NCI-H460 (cell line): Measurements from ENCODE around the gene CD93. TPM values are rescaled to one million over a fixed set of nuclear protein-coding genes. Genes with fewer than 3 reads are reported as not detected.

ENCODE experiments used
- DNase-seq: peaks from one replicate; pipeline ENCODE4 v3.0.0-alpha.2; 2016; ENCODE audit warnings: low read depth; ENCODE audit errors: extremely low read depth
- total RNA-seq: library from RNA; depleted of rRNA; stranded (reverse); fragments of >200 nt; shearing (Covaris generic); gene quantifications from 2 replicates; pipeline ENCODE4 v1.2.3, GENCODE V29; 2014; rRNA removed

The CD93 gene
- total RNA-seq, 1 experiment from 2014 or later: not detected

DNA sequence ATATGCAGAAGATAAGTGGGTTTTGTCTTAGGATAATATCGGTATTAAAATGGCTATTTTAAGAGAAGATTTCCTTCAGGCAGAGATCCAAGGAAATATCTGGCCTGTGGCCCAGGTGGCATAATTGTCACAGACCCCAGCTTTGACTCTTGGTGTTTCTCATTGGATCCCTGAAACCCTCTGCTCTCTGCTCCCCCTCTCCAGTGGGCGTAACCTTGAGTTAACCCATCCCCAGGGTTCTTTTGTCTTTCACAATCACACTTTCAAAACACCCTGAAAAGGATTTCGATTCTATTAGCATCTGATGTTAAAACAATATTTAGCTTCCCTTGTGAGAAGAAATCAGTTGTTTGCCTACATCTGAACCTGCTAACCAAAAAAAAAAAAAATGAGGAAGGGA is 43.9 kb downstream of the CD93 start:
- no peak for DNase-seq

DNA sequence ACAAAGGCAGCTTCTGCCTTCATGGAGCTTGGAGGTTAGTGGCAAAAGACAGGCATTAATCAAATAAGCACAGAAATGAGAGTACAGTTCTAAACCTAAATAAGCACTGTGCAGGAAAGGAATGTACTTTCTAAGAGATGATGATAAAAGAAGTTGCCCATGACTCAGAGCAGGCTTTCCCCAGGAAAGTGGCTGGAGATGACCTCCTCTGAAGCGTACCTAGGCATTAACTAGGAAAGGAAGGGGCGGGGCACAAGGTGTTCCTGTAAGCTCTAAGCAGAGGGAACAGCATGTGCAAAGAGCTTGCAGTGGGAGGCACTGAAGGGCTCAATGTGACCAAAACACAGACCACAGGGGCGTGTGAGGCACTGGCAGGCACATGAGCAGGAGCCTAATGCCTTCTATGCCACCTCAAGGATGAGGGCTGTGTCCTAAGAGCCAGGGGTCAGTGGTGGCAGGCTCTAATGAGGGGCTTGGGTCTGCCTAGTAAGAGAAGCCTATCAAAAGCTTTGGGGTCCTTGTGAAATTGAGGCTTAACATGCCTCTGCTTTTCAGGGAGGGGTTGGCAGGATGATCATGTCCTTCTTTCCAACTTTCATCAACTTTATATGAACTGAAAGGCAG is 46.1 kb downstream of the CD93 start:
- DNase-seq: no peak

DNA sequence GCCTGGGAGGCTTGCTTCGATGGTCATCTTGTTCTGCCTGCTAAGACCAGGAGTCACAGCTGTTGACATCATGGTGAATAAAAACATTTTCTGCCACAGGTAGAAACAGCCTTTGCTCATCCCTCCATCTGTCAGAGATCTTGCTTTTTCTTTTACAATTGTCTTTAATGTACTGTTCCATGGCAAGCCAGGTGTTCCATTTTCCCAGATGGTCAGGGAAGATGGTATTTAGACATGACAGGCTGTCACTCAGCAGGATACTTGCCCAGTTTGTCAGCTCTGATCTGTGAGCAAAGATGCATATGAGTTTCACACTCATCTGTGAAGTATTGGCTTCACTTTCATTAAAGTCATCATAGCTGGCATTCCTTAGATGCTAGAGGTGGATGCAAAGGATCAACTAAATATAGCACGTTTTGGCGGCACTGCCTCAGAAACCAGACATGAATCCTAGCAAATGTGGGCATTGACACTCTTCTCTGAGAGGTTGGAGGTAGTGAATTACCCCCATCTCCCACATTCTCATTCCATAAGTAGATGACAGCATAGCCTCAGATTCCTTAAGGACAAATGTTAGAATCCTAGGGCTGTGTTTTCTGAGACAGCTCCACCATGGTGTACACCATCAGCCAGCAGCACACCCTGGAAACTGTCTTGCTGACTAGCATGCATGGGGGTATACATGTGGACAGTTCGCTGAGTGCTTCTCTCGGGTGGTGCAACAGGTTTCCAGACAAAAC is 46.8 kb downstream of the CD93 start:
- DNase-seq: no peak

DNA sequence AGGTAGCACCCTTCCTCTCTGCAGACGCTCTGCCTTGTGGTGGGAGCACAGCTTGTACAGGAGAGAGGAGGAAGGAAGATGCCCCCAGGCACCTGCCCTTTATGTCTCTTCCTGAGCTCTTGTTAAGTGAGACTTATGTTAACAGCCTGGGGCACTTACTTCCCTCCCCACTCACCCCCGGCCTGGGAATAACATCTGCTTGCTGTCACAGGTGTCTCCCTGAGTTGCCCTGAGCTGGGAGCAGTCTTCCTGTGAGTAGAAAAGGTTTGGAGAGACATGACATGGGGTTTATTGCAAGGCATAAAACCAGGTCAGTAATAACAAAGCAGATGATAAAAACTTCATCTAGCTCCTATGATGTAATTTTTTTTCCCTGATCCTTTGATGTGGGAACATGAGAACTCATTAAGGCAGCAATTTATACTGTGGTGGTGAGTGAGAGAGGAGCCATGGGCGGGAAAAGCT is 49.1 kb downstream of the CD93 start:
- DNase-seq: no peak

DNA sequence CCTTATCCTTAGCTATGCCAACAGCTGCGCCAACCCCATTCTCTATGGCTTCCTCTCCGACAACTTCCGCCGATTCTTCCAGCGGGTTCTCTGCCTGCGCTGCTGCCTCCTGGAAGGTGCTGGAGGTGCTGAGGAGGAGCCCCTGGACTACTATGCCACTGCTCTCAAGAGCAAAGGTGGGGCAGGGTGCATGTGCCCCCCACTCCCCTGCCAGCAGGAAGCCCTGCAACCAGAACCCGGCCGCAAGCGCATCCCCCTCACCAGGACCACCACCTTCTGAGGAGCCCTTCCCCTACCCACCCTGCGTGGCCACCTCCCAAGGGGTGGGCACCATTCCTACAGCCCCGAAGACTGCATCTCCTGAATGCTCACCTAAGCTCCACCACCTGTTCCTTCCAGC is 49.8 kb downstream of the CD93 start:
- no peak for DNase-seq

DNA sequence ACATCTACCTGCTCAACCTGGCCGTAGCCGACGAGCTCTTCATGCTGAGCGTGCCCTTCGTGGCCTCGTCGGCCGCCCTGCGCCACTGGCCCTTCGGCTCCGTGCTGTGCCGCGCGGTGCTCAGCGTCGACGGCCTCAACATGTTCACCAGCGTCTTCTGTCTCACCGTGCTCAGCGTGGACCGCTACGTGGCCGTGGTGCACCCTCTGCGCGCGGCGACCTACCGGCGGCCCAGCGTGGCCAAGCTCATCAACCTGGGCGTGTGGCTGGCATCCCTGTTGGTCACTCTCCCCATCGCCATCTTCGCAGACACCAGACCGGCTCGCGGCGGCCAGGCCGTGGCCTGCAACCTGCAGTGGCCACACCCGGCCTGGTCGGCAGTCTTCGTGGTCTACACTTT is 50.4 kb downstream of the CD93 start:
- DNase-seq: no peak

DNA sequence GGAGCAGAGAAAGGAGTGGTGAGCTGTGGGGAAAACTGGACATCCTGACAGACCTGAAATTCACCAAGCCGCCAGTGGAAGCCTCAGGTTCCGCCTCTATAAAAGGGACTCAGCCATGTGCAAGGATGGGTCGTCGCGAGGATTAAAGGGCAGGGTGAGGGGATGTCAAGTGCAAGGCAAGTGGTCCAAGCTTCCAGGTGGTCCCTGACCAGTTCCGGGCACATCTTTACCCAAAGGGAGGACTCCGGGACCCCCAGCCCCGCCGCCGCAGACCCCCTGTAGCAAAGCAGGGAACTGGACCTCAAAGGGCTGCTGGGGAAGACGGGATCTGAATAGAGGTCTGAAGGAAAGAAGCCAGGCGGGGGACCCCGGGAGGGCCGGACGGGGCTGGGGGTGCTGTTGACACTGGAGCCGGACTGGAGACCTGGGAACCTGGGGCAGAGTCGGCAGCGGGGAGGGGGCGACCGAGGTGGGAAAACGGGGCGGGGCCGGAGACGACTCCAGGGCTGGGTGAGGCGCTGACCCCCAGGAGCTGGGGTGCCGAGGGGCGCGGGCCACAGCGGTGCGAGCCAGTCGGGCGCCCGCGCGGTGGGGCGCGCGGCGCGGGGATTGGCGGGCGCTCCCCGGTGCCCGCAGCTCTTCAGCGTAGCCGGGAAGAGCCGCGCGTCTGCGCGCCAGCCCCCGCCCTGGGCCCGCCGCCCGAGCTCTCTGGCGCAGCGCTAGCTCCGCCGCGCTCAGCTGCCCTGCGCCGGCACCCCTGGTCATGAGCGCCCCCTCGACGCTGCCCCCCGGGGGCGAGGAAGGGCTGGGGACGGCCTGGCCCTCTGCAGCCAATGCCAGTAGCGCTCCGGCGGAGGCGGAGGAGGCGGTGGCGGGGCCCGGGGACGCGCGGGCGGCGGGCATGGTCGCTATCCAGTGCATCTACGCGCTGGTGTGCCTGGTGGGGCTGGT is 51.1 kb downstream of the CD93 start, which contains the start of gene SSTR4:
Gene SSTR4 (plus strand): TSS at position 592 of the 951 bp plus-strand sequence. CDS start 172 bp downstream, at position 764.
- no peak for DNase-seq

DNA sequence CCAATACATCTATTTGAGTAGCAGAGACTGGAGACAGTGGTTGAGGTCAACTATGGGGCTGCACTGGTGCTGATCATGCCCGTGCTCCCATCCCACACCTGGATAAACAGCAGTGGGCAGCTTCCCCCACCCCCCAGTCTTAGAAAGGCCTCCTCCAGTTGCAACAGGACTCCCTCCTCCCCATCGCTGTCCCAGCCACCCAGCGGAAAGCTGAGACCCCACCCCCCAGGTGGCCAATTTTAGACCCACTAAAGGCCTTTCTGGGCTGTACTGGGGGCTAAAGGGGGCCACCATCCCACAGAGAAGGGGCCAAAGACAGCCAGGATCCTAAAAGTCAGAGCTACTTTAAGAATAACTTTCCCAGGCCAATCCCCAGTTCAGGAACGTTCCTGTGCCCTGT is 52.2 kb downstream of the CD93 start:
- DNase-seq: no peak

DNA sequence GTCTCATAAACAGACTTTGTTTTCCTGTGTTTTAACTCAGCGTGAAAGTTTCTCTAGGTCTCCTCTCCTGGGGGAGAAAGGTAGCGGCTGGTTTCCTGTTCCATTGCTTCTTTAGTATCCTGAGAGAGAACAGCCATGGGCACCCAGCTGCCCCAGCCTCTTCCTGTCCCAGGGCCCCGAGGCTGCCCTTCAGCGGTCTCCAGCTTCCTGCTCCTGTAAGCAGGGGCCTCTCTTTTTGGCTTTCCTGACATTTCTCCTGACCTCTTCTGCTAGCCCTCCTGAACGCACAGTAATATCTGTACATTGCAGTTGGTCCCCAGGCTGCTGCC is 53.4 kb downstream of the CD93 start:
- no peak for DNase-seq

DNA sequence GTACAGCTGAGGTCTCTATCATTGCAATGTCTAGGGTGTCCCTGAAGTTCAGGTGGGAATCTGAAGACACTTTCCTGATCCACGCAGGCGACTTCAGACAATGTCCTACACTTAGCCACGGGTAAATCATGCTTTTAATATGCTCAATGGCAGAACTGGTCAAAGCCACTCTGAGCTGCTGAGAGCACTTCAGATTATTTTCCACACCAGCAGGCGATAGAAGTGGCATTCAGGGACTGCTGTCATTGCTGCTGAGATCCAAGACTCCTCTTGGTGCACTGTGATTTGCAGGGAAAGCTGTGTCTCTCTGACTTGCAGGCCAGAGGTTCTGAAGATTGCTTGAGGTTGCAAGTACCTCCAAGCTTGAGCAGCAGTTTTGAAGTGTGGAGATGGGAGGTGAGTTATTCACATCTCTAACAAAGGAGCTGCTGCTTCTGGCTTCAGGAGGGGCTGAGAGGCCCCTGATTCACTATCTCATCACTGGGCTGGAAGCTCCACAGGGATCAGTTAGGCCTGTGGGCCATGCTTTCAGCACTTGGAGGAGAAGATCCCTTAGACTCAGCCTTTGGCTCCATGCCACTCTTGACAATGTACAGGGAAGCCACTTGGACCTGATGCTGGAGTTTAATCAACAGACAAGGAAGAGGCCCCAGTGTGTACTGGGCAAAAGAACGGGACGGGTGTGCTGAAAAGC is 53.9 kb downstream of the CD93 start:
- DNase-seq: no peak

DNA sequence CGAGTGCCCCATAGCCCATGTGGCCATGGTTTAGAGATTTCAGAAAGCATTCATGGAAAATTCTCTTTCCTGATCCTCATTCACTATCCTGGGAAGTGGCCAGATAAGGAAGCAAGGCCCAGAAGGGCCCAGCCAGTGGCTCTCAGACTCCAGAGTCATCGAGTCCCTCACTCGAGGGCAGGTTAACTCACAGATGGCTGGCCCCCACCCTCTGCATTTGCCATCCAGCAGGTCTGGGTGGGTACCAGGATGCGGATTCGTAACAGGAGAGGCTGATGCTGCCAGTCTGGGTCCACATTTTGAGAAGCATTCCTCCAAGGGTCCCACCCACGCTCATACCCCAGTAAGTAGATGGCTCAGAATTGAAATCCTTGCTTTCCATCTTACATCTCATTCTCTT is 54.8 kb downstream of the CD93 start:
- no peak for DNase-seq

Other genes starting within 250 kb of the CD93 start
- not detected in 2 replicates for gene SSTR4, start 51.0 kb downstream of the CD93 start, total RNA-seq
- gene THBD, start 36.7 kb downstream of the CD93 start, total RNA-seq: 13.6 and 15.8 TPM in 2 replicates